SK-N-MC (cell line): ENCODE measurements around the gene SNAI1.

Source experiments
- EZH2 ChIP-seq: fragments of 200-600 bp; sonication (generic); IDR thresholded peaks from one replicate; pipeline ENCODE4 v1.6.1; 2017; ENCODE audit warnings: antibody characterized with exemption
- POLR2AphosphoS5 ChIP-seq: IDR thresholded peaks from 2 replicates; pipeline ENCODE4 v1.6.1; 2012; ENCODE audit warnings: mild to moderate bottlenecking, low read depth, low read length, borderline replicate concordance

GRCh38 chr20:49985157-49985556 lies 2.4 kb downstream of the SNAI1 start:
- TF ChIP-seq POLR2AphosphoS5 (no peak), EZH2 (no peak)
